Putamen (tissue), 1 donor: ENCODE data around the gene BNC2.
"Not testable (repeated sequence)": the region's sequence is repeated elsewhere in the genome, so short reads cannot be mapped to it uniquely, and the experiment has no call there.

Source experiments
- DNase-seq: peaks from one replicate; pipeline ENCODE4 v3.0.0-alpha.2; 2016; ENCODE audit warnings: low spot score

BNC2 gene, protein sequence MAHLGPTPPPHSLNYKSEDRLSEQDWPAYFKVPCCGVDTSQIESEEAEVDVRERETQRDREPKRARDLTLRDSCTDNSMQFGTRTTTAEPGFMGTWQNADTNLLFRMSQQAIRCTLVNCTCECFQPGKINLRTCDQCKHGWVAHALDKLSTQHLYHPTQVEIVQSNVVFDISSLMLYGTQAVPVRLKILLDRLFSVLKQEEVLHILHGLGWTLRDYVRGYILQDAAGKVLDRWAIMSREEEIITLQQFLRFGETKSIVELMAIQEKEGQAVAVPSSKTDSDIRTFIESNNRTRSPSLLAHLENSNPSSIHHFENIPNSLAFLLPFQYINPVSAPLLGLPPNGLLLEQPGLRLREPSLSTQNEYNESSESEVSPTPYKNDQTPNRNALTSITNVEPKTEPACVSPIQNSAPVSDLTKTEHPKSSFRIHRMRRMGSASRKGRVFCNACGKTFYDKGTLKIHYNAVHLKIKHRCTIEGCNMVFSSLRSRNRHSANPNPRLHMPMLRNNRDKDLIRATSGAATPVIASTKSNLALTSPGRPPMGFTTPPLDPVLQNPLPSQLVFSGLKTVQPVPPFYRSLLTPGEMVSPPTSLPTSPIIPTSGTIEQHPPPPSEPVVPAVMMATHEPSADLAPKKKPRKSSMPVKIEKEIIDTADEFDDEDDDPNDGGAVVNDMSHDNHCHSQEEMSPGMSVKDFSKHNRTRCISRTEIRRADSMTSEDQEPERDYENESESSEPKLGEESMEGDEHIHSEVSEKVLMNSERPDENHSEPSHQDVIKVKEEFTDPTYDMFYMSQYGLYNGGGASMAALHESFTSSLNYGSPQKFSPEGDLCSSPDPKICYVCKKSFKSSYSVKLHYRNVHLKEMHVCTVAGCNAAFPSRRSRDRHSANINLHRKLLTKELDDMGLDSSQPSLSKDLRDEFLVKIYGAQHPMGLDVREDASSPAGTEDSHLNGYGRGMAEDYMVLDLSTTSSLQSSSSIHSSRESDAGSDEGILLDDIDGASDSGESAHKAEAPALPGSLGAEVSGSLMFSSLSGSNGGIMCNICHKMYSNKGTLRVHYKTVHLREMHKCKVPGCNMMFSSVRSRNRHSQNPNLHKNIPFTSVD

DNA sequence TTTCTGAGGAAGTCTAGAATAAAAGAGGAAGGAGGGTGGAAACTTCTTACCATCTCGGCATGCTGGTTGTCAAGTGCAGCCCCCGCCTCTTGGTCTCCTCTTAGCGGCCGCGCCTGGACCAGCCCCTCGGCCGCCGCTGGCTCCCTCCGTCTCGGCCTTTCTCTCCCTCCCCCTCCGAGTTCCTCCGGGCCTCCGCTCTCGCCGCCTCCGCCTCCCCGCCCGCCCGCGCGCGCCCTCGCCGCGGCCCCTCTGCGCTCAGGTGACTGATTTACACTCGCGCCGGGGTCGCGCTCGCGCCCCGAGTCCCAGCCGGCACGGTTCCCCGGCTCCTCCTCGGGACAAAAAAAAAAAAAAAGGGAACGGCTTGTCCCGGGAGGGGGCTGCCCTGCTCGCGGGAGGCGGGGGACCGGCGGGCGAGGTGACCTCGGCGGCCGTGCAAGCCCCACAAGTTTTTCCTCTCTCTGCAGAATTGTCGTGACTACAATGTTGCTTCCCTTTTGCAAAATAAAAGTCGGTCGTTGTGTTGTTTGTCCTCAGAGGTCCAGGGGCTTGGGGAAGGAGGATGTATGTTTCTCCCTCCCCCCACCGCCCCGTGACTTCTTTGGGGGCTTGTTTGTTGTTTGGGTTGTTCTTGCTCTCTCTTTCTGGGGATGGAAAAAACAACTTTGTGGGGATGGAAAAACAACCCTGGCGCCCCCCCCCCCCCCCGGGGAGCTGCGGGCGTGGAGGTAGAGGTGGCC, at the start of gene BNC2:
Gene BNC2 (minus strand): TSS at position 75 of the 740 bp plus-strand sequence. CDS start 22 bp downstream, at position 53.
- DNase-seq: no peak

DNA sequence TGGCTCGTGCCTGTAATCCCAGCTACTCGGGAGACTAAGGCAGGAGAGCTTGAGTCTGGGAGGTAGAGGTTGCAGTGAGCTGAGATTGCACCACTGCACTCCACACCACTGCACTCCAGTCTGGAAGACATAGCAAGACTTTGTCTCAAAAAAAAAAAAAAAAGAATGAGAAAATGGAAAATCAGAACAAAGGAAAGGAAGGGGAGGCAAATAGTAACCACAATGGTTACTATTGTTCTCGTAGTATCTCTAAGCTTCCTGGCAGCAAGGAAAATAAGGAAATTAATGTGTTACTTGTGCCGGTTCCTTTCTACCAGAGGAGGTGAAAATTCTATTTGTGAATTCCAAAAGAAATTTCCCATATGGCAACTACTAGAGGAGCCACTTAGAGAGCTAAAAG, 48.5 kb upstream of the BNC2 start:
- no peak for DNase-seq

DNA sequence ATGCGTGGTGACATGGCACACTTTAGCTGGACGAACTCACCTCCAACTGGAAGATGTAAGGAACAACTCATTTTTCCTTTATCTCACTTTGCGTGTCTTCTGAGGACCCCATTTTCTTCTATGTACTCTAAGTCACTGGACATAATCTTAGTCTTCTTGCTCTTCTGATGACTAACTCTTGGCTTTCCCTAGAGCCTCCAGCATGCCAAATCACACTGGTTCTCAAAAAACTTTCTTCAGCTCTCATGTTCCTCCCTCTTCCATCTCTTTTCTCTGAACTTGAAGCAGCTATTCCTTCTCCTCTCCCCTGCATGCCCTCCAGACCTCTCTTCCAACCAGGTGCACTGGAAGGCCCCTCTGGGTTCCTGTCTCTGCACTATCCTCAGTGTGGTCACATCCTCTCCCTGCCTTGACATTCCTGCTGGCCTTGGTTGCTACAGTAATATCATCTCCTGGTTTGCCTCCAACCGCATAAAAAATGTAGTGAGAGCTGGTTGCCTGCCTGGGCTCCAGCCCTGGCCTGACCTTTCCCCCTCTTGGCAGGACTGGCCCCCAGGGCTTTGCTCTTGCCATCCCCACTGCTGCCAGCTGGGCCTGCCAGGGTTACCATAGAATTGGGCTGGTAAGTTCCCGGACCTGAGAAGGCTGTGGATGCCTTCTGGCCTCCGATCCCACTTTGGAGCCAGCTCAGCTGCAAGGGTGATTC, 44.8 kb upstream of the BNC2 start:
- peak; percentile 1 for DNase-seq

DNA sequence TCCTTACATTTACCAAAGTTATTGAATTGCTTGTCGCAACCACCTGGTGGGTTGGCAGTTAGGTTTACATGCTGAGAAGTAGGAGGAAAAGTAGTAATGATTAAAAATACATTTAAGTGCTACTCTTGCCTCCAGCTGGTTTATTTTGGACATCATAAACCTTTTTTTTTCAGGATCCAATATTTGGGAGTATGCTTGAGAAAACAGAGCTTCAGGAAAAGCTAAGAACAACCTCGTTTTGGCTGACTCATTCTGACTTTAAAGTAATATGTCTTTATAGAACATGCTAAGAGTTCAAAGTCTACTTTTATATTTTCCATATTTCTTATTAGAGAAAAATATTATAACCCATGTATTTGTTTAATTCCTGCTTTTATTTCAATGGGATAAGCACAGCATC, 41.7 kb upstream of the BNC2 start:
- no peak for DNase-seq

DNA sequence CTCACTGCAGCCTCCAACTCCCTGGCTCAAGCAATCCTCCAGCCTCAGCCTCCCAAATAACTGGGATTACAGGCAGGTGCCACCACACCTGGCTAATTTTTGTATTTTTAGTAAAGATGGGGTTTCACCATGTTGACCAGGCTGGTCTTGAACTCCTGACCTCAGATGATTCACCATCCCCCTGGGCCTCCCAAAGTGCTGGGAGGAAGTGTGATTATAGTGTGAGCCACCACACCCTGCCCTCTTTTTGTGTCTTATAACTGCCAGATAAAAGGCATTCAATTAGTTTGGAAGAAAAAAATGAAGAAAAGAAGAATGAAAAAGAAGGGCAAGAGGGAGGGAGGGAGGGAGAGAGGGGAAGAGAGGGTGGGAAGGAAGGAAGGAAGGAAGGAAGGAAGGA, 37.7 kb upstream of the BNC2 start:
- DNase-seq: not testable (repeated sequence)

DNA sequence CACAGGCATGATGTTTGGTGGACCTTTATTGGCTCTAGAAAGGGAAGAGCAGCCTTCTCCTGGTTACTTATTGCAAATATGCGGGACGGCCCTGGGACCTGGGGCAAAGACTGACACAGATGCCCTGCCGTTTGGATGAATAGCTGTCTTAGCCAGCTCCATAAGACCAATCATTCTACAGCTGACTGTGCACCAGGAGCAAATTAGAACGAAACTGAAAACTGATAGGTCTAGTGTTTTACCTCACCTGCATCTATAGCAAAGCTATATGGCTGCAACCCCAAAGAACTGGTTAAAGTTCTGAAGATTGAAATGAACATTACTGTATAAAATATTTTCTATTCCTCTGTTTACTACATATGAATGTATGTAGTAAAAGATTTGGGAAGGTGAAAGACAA, 34.2 kb upstream of the BNC2 start:
- no peak for DNase-seq

DNA sequence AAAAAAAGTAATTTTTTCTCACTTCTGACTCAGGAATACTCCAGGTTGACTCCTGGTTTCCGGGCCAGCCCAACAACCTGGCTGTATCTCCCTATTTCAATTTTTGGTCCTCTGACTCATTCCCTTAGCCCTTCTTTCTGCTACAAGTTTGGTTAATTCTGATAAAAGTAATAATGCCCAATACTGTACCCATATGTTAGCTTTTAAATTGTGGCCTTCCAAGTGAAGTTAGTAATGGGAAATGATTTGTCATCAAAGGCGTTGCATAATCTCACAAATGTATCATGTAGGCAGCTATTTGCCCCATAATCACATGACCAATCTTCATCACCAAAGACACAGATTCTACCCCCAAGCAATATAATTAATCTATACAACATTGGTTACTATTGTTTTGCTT, 31.1 kb upstream of the BNC2 start:
- DNase-seq: no peak

DNA sequence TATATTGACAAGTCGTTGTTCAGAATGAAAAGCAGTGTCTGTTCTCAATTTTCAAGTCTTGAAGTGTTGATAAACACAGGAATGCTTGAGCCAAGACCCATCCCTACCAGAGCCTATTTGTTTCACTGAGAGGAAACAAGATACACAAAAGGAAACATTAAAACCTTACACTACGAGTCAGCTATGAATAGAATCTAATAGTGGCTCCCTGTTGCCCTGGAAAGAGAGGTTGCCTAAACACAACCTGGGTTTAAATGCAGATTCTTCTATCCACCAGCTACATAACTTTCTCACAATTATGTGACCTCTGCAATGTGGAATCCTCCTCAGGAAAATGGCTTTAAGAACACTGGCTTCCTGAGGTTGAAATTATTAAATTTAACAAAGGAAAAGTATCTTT, 29.1 kb upstream of the BNC2 start:
- DNase-seq: no peak

DNA sequence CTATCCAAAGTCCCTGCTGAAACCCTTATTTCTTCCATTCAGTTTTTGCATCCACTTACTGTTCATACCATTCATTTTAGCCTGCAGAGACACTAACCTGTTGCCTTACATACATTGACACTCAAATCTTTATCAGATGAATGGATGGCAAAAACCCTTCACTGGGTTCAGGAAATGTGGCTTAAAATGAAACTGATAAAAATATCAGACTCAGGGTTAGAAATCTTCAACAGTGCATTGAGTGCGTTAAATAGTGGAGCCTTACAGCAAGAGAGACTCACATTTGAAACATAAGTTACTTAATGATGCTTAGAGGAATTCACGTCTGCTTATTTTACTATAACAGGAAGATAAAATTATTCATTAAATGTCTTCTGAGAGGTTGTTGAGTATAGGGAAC, 28.0 kb upstream of the BNC2 start:
- no peak for DNase-seq

DNA sequence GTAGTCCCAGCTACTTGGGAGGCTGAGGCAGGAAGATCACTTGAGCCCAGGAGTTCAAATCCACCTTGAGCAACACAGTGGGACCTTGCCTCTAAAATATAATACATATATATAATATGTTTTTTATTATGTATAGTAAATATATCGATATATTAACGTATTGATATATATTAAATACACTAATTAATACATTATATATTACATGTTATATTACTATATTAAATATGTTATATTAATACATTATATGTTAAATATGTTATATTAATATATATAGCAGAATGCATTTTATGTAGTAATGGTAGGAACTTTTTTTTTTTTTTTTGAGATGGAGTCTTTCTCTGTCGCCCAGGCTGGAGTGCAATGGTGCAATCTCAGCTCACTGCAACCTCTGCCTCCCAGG, 18.1 kb upstream of the BNC2 start:
- DNase-seq: no peak

DNA sequence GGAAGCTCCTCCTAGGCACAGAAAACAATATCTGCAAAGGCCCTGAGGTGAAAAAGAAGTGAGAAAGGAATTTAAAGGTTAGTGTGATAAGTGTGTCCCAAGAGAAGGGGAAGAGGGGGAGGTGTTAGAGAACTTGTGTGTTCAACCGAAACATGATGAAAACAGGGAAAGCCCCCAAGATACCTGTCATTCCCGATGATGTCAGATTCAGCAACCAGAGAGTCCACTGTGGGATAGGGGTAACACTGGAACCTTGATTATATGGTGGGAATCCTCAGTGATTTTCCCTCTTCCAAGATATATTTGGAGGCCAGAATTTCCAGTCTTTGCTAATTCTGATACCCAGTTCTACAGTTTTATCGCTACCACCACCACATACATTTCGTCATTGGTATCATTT, 15.5 kb upstream of the BNC2 start:
- no peak for DNase-seq

DNA sequence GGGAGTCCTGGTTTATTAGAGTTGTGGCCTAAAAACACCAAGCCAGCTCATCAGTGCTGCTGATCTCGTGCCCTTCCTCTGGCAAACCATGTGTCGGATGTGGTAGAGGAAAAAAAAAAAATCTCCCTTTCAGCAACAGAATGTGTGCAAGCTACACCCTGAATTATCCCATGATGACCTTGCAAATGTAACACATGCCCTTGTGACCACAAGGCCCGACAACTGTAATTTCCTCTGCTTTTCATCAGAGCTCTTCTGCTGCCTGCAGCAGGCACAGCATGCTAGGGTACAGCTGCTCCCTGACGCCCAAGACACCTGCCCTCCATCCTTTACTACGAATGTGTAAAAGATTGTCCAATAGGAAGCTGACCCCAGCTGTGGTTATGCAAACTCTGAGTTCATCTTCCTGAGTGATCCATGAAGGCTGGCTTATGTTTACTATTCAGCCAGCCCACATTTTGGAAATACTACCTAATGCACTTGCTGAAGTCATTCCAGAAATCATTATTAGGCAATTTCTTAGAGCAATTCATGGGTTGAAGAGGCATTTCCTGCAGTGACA, 14.6 kb upstream of the BNC2 start:
- no peak for DNase-seq

DNA sequence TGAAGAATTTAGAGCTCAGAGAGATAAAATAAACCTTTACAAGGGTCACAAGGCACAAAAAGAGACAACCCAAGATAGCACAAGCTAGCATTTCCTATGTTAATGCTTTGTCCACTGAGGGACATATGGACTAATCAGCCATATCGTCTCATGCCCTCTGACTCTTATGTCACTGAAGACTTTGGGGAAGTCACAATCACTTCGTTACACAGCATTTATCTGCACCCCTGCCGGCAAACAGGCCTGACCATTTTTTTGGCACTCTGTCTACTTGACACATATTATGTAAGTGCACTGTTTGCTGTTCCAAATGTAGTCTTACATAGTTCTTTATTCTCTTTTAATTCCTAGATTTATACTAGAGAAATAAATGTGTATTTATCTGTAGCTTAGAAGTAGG, 13.9 kb upstream of the BNC2 start:
- no peak for DNase-seq

DNA sequence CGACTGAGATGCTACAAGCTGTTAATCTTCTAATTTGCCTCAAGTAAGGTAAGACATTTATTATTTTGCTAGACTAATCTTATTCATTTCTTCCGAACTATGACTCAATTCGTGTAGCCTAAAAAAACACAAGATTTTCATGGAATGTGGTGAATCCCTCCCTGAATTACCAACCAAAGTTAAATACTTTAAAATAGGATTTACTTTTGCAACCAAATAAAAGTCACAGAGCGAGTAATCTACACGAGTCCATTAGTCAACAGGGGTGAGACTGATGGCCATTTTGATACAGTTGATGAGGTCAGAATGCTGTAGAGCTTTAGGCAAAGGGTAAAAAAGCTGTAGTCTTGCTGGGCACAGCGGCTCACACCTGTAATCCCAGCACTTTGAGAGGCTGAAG, 13.1 kb upstream of the BNC2 start:
- DNase-seq: no peak

DNA sequence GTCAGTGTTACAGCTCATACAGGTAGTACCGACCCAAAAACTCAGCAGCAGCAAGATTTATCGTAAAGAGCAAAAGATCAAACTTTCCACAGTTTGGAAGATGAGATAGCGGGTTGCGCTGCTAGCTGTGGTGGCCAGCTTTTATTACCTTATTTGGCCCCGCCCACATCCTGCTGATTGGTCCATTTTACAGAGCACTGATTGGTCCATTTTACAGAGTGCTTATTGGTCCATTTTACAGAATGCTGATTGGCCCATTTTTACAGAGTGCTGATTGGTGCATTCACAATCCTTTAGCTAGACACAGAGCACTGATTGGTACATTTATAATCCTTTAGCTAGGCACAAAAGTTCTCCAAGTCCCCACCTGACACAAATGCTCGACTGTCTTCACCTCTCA, 12.0 kb upstream of the BNC2 start:
- not testable (repeated sequence) for DNase-seq

DNA sequence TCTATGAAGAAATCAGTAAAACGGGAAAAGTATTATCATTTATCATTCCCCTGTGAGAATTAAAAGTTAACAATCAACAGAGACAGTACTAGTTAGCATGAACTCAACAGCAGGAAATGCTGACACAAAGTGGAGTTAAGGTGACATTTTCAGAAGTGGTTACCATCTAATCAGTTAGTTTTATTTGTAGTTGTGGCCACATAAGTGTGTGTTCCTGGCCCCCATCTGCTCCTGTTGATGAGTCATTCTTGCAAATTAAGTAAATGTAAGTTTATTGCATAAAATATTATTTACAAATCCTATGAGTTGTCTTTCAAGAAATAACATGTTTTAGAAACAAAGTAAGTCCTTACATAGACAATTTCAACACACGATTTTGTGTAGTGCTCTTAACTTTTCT, 8.9 kb upstream of the BNC2 start:
- no peak for DNase-seq

DNA sequence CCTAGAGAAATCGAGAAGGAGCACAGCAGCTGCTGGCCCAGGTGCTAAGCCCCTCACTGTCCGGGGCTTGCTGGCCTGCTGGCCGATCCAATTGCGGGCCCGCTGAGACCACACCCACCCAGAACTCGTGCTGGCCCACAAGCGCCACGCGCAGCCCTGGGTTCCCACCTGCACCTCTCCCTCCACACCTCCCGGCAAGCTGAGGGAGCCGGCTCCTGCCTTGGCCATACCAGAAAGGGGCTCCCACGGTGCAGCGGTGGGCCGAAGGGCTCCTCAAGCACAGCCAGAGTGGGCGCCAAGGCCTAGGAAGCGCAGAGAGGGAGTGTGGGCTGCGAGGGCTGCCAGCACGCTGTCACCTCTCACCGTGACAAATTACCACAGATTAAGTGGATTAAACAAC, 6.8 kb upstream of the BNC2 start:
- no peak for DNase-seq

DNA sequence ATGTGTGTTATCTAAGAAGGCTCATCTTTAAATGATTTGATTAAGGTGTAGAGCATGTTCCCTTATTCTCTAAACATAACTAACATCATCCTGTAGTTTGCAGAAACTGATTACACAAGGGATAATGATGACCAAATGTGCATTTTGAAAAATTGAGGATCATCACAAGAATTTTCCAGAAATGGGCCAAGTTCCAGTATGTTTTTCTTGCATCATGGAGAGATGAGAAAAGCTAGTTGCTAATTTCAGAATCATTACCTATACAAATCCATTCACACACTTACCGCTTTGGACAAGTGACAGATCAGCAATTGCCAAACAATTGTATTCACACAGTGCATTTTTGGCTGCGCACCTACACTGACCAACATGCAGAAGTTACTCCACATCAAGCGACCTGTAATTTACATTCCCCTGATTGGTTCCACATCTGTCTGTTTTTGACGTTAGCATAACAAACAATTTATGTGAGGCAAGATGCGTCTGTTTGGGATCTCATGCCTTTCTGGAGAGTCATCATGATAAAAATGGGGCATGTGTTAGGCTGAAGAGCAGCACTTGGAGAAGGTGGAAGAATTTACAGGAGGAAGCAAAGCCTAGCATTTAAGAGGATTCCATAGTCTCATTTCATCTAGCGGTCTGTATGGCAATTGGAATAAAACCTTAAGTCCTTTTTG, 2.8 kb upstream of the BNC2 start:
- no peak for DNase-seq

DNA sequence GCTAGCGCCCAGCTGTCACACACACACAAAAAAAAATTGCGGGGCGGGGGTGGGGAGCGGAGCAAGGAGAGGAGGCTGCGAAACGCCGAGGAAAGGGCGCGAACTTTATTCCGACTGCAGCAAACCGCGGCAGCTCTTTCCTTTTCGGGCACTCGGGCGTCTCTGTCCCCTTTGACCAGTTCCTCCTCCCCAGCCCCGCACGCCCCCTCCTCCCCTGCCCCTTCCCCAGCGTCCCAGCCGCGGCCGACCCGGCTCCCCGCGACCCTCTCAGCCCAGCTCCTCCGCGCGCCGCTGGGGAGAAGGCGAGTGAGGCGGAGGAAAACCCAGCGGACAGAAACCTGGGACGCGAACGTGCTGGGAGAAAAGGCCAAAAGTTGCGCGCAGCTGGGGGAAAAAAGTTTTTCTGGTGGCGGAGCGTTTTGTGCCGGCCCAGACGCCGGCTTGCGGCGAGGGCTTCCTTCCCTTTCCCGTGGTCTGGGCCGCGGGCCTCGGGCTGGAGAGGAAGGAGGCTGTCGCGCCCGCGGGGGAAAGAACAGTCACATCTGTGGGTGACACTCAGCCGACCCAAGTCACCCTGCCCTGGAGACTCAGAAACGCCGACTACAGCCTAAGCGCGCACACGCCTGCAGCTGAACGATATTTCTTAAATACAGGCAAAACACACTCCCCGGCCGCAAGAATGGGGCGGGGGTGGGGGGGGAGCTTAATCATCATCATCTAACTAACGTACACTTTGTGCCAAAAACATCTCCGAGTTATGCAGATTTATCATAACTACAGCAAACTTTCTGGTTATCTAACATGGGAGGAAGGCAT, 1.1 kb upstream of the BNC2 start:
- DNase-seq: peak; percentile 8
